HEK293 (cell line): Measurements from ENCODE around the gene KCP.

ENCODE experiments used
- ATF2 ChIP-seq: fragments of 450-650 bp; formaldehyde crosslinking; IDR thresholded peaks from 2 replicates; pipeline ENCODE4 v1.5.1; 2016; ENCODE audit warnings: missing biosample characterization, missing genetic modification characterization, low read depth
- CTCF ChIP-seq: fragments of 450-650 bp; formaldehyde crosslinking; IDR thresholded peaks from 2 replicates; pipeline ENCODE4 v1.5.1; 2016; ENCODE audit warnings: missing biosample characterization, missing genetic modification characterization
- PRDM2 ChIP-seq: fragments of 450-650 bp; formaldehyde crosslinking; IDR thresholded peaks from 2 replicates; pipeline ENCODE4 v1.5.1; 2016; ENCODE audit warnings: missing biosample characterization, missing genetic modification characterization, borderline replicate concordance
- ZBTB1 ChIP-seq: fragments of 450-650 bp; formaldehyde crosslinking; IDR thresholded peaks from 2 replicates; pipeline ENCODE4 v1.5.1; 2016; ENCODE audit warnings: missing biosample characterization, missing genetic modification characterization
- ZBTB7A ChIP-seq: fragments of 450-650 bp; formaldehyde crosslinking; IDR thresholded peaks from 2 replicates; pipeline ENCODE4 v1.5.1; 2016; ENCODE audit warnings: low read depth, missing biosample characterization, missing genetic modification characterization
- ZNF114 ChIP-seq: fragments of 450-650 bp; formaldehyde crosslinking; IDR thresholded peaks from 2 replicates; pipeline ENCODE4 v1.5.0; 2017; ENCODE audit warnings: missing biosample characterization, missing genetic modification characterization
- ZNF16 ChIP-seq: fragments of 450-650 bp; formaldehyde crosslinking; IDR thresholded peaks from 2 replicates; pipeline ENCODE4 v1.5.1; 2016; ENCODE audit warnings: low read depth, missing biosample characterization, missing genetic modification characterization
- ZNF660 ChIP-seq: fragments of 450-650 bp; IDR thresholded peaks from 2 replicates; pipeline ENCODE4 v1.5.1; 2018; ENCODE audit warnings: missing biosample characterization, mild to moderate bottlenecking, missing genetic modification characterization
- ZNF776 ChIP-seq: fragments of 450-650 bp; formaldehyde crosslinking; IDR thresholded peaks from 2 replicates; pipeline ENCODE4 v1.5.0; 2017; ENCODE audit warnings: missing biosample characterization, missing genetic modification characterization, borderline replicate concordance

GRCh38 chr7:128830231-128831177 lies 80.0 kb downstream of the KCP start, which contains the start of gene FLNC:
- no peak for TF ChIP-seq CTCF (tag by site-specific recombination)
- TF ChIP-seq ZNF16 (tag by site-specific recombination), result no peak
- no peak for TF ChIP-seq ZNF776
- TF ChIP-seq ATF2, result no peak
- TF ChIP-seq ZBTB7A (tag by site-specific recombination), result no peak
- TF ChIP-seq ZBTB1 (tag by site-specific recombination), result no peak
- TF ChIP-seq ZNF114, result no peak
- no peak for TF ChIP-seq ZNF660
- TF ChIP-seq PRDM2 (tag by site-specific recombination), result no peak
